Liver (tissue), 3 donors: ENCODE results near the gene PRDM5.

Source experiments
- EGR1 ChIP-seq, 2 donors: IDR thresholded peaks; 2 replicates each; pipeline ENCODE4 v1.6.1; 2016 to 2018; ENCODE audit warnings: antibody characterized with exemption in 2 of 2, low read depth in 2 of 2
- RAD21 ChIP-seq, 2 donors: IDR thresholded peaks; 2 replicates each; pipeline ENCODE4 v1.6.1; 2016; ENCODE audit warnings: antibody characterized with exemption in 2 of 2, mild to moderate bottlenecking in 2 of 2
- TF ChIP-seq, protein P1 (sequence below): fragments of 150-350 bp; IDR thresholded peaks from 2 replicates; pipeline ENCODE4 v1.5.1; 2017; ENCODE audit warnings: improper control_type of control experiment, low read depth, low read length; ENCODE audit not compliant: missing input control
- TF ChIP-seq, protein P2 (sequence below): IDR thresholded peaks from 2 replicates; pipeline ENCODE4 v1.6.1; 2016; ENCODE audit warnings: antibody characterized with exemption
- donor health status: healthy.
- donor health status: healthy.

- TF ChIP-seq, protein P1, sequence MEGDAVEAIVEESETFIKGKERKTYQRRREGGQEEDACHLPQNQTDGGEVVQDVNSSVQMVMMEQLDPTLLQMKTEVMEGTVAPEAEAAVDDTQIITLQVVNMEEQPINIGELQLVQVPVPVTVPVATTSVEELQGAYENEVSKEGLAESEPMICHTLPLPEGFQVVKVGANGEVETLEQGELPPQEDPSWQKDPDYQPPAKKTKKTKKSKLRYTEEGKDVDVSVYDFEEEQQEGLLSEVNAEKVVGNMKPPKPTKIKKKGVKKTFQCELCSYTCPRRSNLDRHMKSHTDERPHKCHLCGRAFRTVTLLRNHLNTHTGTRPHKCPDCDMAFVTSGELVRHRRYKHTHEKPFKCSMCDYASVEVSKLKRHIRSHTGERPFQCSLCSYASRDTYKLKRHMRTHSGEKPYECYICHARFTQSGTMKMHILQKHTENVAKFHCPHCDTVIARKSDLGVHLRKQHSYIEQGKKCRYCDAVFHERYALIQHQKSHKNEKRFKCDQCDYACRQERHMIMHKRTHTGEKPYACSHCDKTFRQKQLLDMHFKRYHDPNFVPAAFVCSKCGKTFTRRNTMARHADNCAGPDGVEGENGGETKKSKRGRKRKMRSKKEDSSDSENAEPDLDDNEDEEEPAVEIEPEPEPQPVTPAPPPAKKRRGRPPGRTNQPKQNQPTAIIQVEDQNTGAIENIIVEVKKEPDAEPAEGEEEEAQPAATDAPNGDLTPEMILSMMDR: no peak
- TF ChIP-seq, protein P2, sequence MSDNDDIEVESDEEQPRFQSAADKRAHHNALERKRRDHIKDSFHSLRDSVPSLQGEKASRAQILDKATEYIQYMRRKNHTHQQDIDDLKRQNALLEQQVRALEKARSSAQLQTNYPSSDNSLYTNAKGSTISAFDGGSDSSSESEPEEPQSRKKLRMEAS: no peak
- TF ChIP-seq RAD21 (IDR thresholded peaks at IDR 0.05): no peak
- TF ChIP-seq EGR1 (IDR thresholded peaks at IDR 0.05; ENCODE audit: low read depth in 2 of 2): no peak
Observed at GRCh38 chr4:120819805-120820437, 102.6 kb downstream of the PRDM5 start.
